Stomach smooth muscle (tissue), 2 donors: Measurements from ENCODE around the gene BICD2.

Experiments used
- H3K27ac ChIP-seq: one replicate; pipeline ENCODE4 v1.7.0; 2013; ENCODE audit warnings: mild to moderate bottlenecking, low read length, inconsistent platforms
- H3K27me3 ChIP-seq, 2 donors: one replicate each; pipeline ENCODE4 v1.7.0; 2013; ENCODE audit warnings: low read length in 2 of 2; ENCODE audit not compliant: insufficient read depth in 2 of 2, control insufficient read depth in 1 of 2
- H3K36me3 ChIP-seq, 2 donors: one replicate each; pipeline ENCODE4 v1.7.0; 2013; ENCODE audit warnings: low read length in 2 of 2; ENCODE audit not compliant: control insufficient read depth in 2 of 2, insufficient read depth in 2 of 2
- H3K4me1 ChIP-seq: one replicate; pipeline ENCODE4 v1.7.0; 2013; ENCODE audit warnings: low read length; ENCODE audit not compliant: control insufficient read depth, insufficient read depth
- H3K4me3 ChIP-seq, 2 donors: one replicate each; pipeline ENCODE4 v1.7.0; 2013; ENCODE audit warnings: low read length in 2 of 2
- H3K9ac ChIP-seq, 2 donors: one replicate each; pipeline ENCODE4 v1.7.0; 2013; ENCODE audit warnings: low read length in 2 of 2, mild to moderate bottlenecking in 1 of 2
- H3K9me3 ChIP-seq, 2 donors: one replicate each; pipeline ENCODE4 v1.7.0; 2013; ENCODE audit warnings: low read length in 2 of 2; ENCODE audit not compliant: control insufficient read depth in 2 of 2
- donor health status: healthy.
- donor health status: Pancreatic carcinoma.

Gene BICD2

GRCh38 chr9:92680166-92681119, 84.2 kb downstream of the BICD2 start:
- H3K4me1 ChIP-seq, result no peaks in the 10 kb centered on the region
- no peak overlapping the region for H3K9ac ChIP-seq
- H3K9me3 ChIP-seq, result no peaks in the 10 kb centered on the region
- H3K27ac ChIP-seq, result no peak overlapping the region
- no peak overlapping the region for H3K4me3 ChIP-seq
- peaks cover 0 to 11% of the 10 kb centered on the region in 2 donors for H3K27me3 ChIP-seq
- no peaks in the 10 kb centered on the region for H3K36me3 ChIP-seq

GRCh38 chr9:92679413-92680165, 85.0 kb downstream of the BICD2 start:
- Histone ChIP-seq H3K27ac (no peak overlapping the region), H3K27me3 (peaks cover 0 to 11% of the 10 kb centered on the region in 2 donors)

GRCh38 chr9:92671323-92671722, 93.3 kb downstream of the BICD2 start:
- Histone ChIP-seq H3K27me3 (no peaks in the 10 kb centered on the region), H3K36me3 (peaks cover under 1 to 3% of the 10 kb centered on the region in 2 donors), H3K9me3 (no peaks in the 10 kb centered on the region), H3K9ac (no peak overlapping the region), H3K4me3 (peak overlapping the region; percentile 96 to 99), H3K27ac (no peak overlapping the region), H3K4me1 (peaks cover 18% of the 10 kb centered on the region)

More at GRCh38 chr9:92679413-92680165, 85.0 kb downstream of the BICD2 start:
- Histone ChIP-seq H3K4me1 (no peaks in the 10 kb centered on the region), H3K4me3 (no peak overlapping the region), H3K36me3 (no peaks in the 10 kb centered on the region), H3K9me3 (no peaks in the 10 kb centered on the region), H3K9ac (no peak overlapping the region)

- H3K36me3 ChIP-seq, result peaks cover 5 to 6% of the 10 kb centered on the region in 2 donors
- H3K4me1 ChIP-seq, result peaks cover 19% of the 10 kb centered on the region
- peak within 1 kb of the TSS; percentile 96 to 99 for H3K4me3 ChIP-seq
- H3K27ac ChIP-seq, result peak within 1 kb of the TSS; percentile 91
- H3K9me3 ChIP-seq, result no peaks in the 10 kb centered on the region
- peak within 1 kb of the TSS; percentile 92 to 99 for H3K9ac ChIP-seq
- no peaks in the 10 kb centered on the region for H3K27me3 ChIP-seq
Observed at GRCh38 chr9:92669890-92670708, 94.5 kb downstream of the BICD2 start, which contains the start of gene IPPK. Gene IPPK, minus strand, starts transcription at chr9:92670131. Its CDS starts 143 bp downstream, at chr9:92669988.

DNA sequence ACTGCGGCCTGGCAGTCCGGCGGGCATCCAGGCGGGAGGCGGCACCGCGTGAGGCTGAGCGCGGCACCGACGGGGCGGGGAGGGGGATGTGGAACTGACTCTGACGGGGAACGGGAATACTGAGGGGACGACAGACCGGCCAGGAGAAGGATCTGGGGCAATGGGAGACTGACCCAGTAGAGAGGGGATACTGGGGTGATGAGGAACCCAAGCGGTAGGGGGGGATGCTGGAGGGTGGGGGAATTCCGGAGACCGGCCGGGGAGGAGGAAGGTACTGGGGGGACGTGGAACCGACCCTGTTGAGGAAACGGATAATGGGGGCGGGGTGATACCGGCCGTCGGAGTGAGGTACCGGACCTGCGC, 95.1 kb downstream of the BICD2 start:
- peak overlapping the region; percentile 74 for H3K27ac ChIP-seq
- H3K36me3 ChIP-seq, result peaks cover 5 to 6% of the 10 kb centered on the region in 2 donors
- peak overlapping the region; percentile 79 to 92 for H3K9ac ChIP-seq
- H3K4me1 ChIP-seq, result peaks cover 24% of the 10 kb centered on the region
- no peaks in the 10 kb centered on the region for H3K9me3 ChIP-seq
- peak overlapping the region; percentile 94 to 99 for H3K4me3 ChIP-seq
- H3K27me3 ChIP-seq, result no peaks in the 10 kb centered on the region

- Histone ChIP-seq H3K27ac (peak overlapping the region; percentile 74), H3K4me1 (peaks cover 24% of the 10 kb centered on the region), H3K9ac (peak overlapping the region; percentile 79 to 92), H3K27me3 (no peaks in the 10 kb centered on the region), H3K4me3 (peak overlapping the region; percentile 94 to 99), H3K36me3 (peaks cover 5 to 6% of the 10 kb centered on the region in 2 donors), H3K9me3 (no peaks in the 10 kb centered on the region)
Observed at GRCh38 chr9:92668746-92669526, 95.7 kb downstream of the BICD2 start.

GRCh38 chr9:92666912-92667532, 97.6 kb downstream of the BICD2 start:
- Histone ChIP-seq H3K9me3 (no peaks in the 10 kb centered on the region), H3K27me3 (no peaks in the 10 kb centered on the region), H3K4me3 (no peak overlapping the region), H3K4me1 (peaks cover 24% of the 10 kb centered on the region), H3K27ac (no peak overlapping the region), H3K36me3 (peaks cover 6 to 9% of the 10 kb centered on the region in 2 donors), H3K9ac (no peak overlapping the region)

GRCh38 chr9:92666236-92666635, 98.4 kb downstream of the BICD2 start:
- no peak overlapping the region for H3K4me3 ChIP-seq
- no peaks in the 10 kb centered on the region for H3K27me3 ChIP-seq
- no peak overlapping the region for H3K27ac ChIP-seq
- H3K9me3 ChIP-seq, result no peaks in the 10 kb centered on the region
- no peak overlapping the region for H3K9ac ChIP-seq
- H3K36me3 ChIP-seq, result peaks cover 6 to 9% of the 10 kb centered on the region in 2 donors
- H3K4me1 ChIP-seq, result peaks cover 21% of the 10 kb centered on the region

- Histone ChIP-seq H3K4me3 (no peak overlapping the region), H3K9ac (no peak overlapping the region), H3K27me3 (no peaks in the 10 kb centered on the region), H3K27ac (no peak overlapping the region), H3K4me1 (peaks cover 19% of the 10 kb centered on the region), H3K36me3 (peaks cover 6 to 9% of the 10 kb centered on the region in 2 donors), H3K9me3 (no peaks in the 10 kb centered on the region)
Observed at GRCh38 chr9:92665836-92666235, 98.8 kb downstream of the BICD2 start.
